Suprapubic skin (tissue), 4 donors: ENCODE data around the gene FPGS. TPM values are rescaled to one million over a fixed set of nuclear protein-coding genes. Genes with fewer than 3 reads are reported as not detected.

Experiments
- DNase-seq, 2 donors: peaks; one replicate each; pipeline ENCODE4 v3.0.0-alpha.2; 2019; ENCODE audit warnings: low spot score in 2 of 2
- H3K27ac ChIP-seq: fragments of 200-600 bp; sonication (generic); one replicate; pipeline ENCODE4 v1.5.1; 2019
- H3K27me3 ChIP-seq: fragments of 200-600 bp; sonication (generic); one replicate; pipeline ENCODE4 v1.5.1; 2019
- H3K36me3 ChIP-seq: fragments of 200-600 bp; sonication (generic); one replicate; pipeline ENCODE4 v1.5.1; 2019
- H3K4me1 ChIP-seq: fragments of 200-600 bp; sonication (generic); one replicate; pipeline ENCODE4 v1.5.1; 2019
- H3K4me3 ChIP-seq: fragments of 200-600 bp; sonication (generic); one replicate; pipeline ENCODE4 v1.5.1; 2019; ENCODE audit warnings: mild to moderate bottlenecking
- H3K9me3 ChIP-seq: fragments of 200-600 bp; sonication (generic); one replicate; pipeline ENCODE4 v1.5.1; 2019
- EP300 ChIP-seq: sonication (generic); formaldehyde crosslinking; IDR thresholded peaks from one replicate; pipeline ENCODE4 v1.6.1; 2017; ENCODE audit warnings: antibody characterized with exemption
- POLR2A ChIP-seq, 2 donors: fragments of 450-650 bp; IDR thresholded peaks; one replicate each; pipeline ENCODE4 v1.6.1; 2017; ENCODE audit warnings: antibody characterized with exemption in 2 of 2, mild to moderate bottlenecking in 2 of 2, moderate library complexity in 2 of 2
- POLR2AphosphoS5 ChIP-seq, 3 donors: sonication (generic); formaldehyde crosslinking; IDR thresholded peaks; one replicate each; pipeline ENCODE4 v1.6.1; 2017; ENCODE audit warnings: antibody characterized with exemption in 3 of 3
- WGBS: methylation state at CpG from one replicate; pipeline ENCODE4 v1.1.5; 2018; 5-methylcytosine and 5-hydroxymethylcytosine counted together
- total RNA-seq, 4 donors: library from RNA; depleted of rRNA; stranded (reverse); fragments of >200 nt; gene quantifications; one replicate each; pipeline ENCODE4 v1.1.0, GENCODE V29; 2016
- TF ChIP-seq, protein P1 (sequence below), 2 donors: fragments of 200-600 bp in 1 of 2; fragments of 450-650 bp in 1 of 2; sonication (generic) in 1 of 2; IDR thresholded peaks; one replicate each; pipeline ENCODE4 v1.5.1; 2016 to 2019; ENCODE audit warnings: antibody characterized with exemption in 2 of 2, mild to moderate bottlenecking in 1 of 2, moderate library complexity in 1 of 2

FPGS gene
- total RNA-seq, 4 donors from 2014 or later = 22.9 to 50.3 (median 28.3) TPM

DNA sequence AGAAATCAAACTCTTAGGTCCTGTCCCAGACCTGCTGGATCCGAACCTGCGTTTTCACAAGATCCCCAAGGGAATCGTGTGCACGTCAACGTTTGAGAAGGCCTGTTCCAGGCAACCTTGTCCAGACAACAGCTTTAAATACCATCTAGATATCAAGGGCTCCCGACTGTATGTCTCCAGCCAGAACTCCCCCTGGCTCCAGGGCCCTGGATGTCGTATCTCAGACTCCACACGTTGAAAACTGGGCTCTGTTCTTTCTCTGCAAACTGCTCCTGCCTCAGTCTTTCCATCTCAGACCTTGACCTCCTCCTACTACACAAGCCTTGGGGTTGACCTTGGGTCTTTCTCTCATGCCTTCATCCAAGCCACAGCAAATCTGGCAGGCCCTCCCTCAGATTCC lies 57.6 kb downstream of the FPGS start:
- no peaks in the 10 kb centered on the region for H3K27me3 ChIP-seq
- no peak overlapping the region for H3K27ac ChIP-seq
- H3K4me1 ChIP-seq = peaks cover 35% of the 10 kb centered on the region
- H3K4me3 ChIP-seq = no peak overlapping the region
- DNase-seq = no peak
- no peaks in the 10 kb centered on the region for H3K36me3 ChIP-seq
- TF ChIP-seq POLR2AphosphoS5 (IDR thresholded peaks at IDR 0.05) (no peak), EP300 (no peak), POLR2A (IDR thresholded peaks at IDR 0.05) (no peak)
- TF ChIP-seq, protein P1, sequence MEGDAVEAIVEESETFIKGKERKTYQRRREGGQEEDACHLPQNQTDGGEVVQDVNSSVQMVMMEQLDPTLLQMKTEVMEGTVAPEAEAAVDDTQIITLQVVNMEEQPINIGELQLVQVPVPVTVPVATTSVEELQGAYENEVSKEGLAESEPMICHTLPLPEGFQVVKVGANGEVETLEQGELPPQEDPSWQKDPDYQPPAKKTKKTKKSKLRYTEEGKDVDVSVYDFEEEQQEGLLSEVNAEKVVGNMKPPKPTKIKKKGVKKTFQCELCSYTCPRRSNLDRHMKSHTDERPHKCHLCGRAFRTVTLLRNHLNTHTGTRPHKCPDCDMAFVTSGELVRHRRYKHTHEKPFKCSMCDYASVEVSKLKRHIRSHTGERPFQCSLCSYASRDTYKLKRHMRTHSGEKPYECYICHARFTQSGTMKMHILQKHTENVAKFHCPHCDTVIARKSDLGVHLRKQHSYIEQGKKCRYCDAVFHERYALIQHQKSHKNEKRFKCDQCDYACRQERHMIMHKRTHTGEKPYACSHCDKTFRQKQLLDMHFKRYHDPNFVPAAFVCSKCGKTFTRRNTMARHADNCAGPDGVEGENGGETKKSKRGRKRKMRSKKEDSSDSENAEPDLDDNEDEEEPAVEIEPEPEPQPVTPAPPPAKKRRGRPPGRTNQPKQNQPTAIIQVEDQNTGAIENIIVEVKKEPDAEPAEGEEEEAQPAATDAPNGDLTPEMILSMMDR (IDR thresholded peaks at IDR 0.05) = no peak
- H3K9me3 ChIP-seq = no peaks in the 10 kb centered on the region
- 66% methylated on average over 8 of the region's 8 CpGs for WGBS

- Histone ChIP-seq H3K9me3 (no peaks in the 10 kb centered on the region), H3K27me3 (no peaks in the 10 kb centered on the region), H3K27ac (no peak overlapping the region), H3K36me3 (no peaks in the 10 kb centered on the region), H3K4me3 (no peak overlapping the region), H3K4me1 (peaks cover 35% of the 10 kb centered on the region)
- TF ChIP-seq POLR2A (IDR thresholded peaks at IDR 0.05) = no peak
- no peak for TF ChIP-seq EP300
- TF ChIP-seq, protein P1 (IDR thresholded peaks at IDR 0.05) = no peak
- no peak for TF ChIP-seq POLR2AphosphoS5 (IDR thresholded peaks at IDR 0.05)
- 94% methylated on average over 11 of the region's 11 CpGs for WGBS
- no peak for DNase-seq
Observed at GRCh38 chr9:127860779-127861178, 58.1 kb downstream of the FPGS start.

GRCh38 chr9:127862075-127863011 lies 59.7 kb downstream of the FPGS start:
- peak overlapping the region; percentile 10 for H3K27ac ChIP-seq

GRCh38 chr9:127863191-127863621 lies 60.5 kb downstream of the FPGS start:
- Histone ChIP-seq H3K4me1 (peaks cover 21% of the 10 kb centered on the region), H3K9me3 (no peaks in the 10 kb centered on the region), H3K27ac (no peak overlapping the region), H3K27me3 (no peaks in the 10 kb centered on the region), H3K4me3 (no peak overlapping the region), H3K36me3 (peaks cover 10% of the 10 kb centered on the region)
- TF ChIP-seq, protein P1 (IDR thresholded peaks at IDR 0.05) = no peak
- TF ChIP-seq POLR2AphosphoS5 (IDR thresholded peaks at IDR 0.05) (no peak), EP300 (no peak), POLR2A (IDR thresholded peaks at IDR 0.05) (no peak)
- no peak for DNase-seq
- WGBS = 85% methylated on average over 13 of the region's 13 CpGs

More at GRCh38 chr9:127862075-127863011, 59.7 kb downstream of the FPGS start:
- no peaks in the 10 kb centered on the region for H3K27me3 ChIP-seq
- H3K9me3 ChIP-seq = no peaks in the 10 kb centered on the region
- peak in 1 of 2 donors; percentile 80 for DNase-seq
- H3K4me1 ChIP-seq = peaks cover 29% of the 10 kb centered on the region
- 61% methylated on average over 22 of the region's 29 CpGs for WGBS
- TF ChIP-seq EP300 (no peak), POLR2AphosphoS5 (IDR thresholded peaks at IDR 0.05) (no peak), POLR2A (IDR thresholded peaks at IDR 0.05) (no peak)
- TF ChIP-seq, protein P1 (IDR thresholded peaks at IDR 0.05) = no peak
- peaks cover 1% of the 10 kb centered on the region for H3K36me3 ChIP-seq
- H3K4me3 ChIP-seq = no peak overlapping the region

Other genes with a start within 250 kb of the FPGS start
- 10 to 100 TPM; 18.4 to 28.2 (median 24.5) TPM for gene STXBP1, start 190.6 kb upstream of the FPGS start, total RNA-seq
- gene CFAP157, start 95.9 kb upstream of the FPGS start, total RNA-seq = under 1 TPM in 2 of 4 donors, not detected in 2; 0.24 to 0.57 TPM
- gene PTRH1, start 87.2 kb upstream of the FPGS start, total RNA-seq = 10 to 100 TPM in 3 of 4 donors, 1 to 10 TPM in 1; 7.4 to 58.4 (median 41.6) TPM
- under 1 TPM in 2 of 4 donors, not detected in 2; 0.16 to 0.21 TPM for gene TTC16, start 86.8 kb upstream of the FPGS start, total RNA-seq
- 10 to 100 TPM; 16.1 to 24.3 (median 19.3) TPM for gene TOR2A, start 67.6 kb upstream of the FPGS start, total RNA-seq
- gene SH2D3C, start 24.2 kb upstream of the FPGS start, total RNA-seq = 1 to 10 TPM; 3.4 to 8.9 (median 6.1) TPM
- 100 to 1,000 TPM in 1 of 4 donors, 10 to 100 TPM in 3; 57.2 to 119 (median 72.7) TPM for gene CDK9, start 16.8 kb upstream of the FPGS start, total RNA-seq
- gene ENG, start 51.8 kb downstream of the FPGS start, total RNA-seq = 10 to 100 TPM; 17.2 to 38.7 (median 31.2) TPM
- gene AK1, start 74.8 kb downstream of the FPGS start, total RNA-seq = 10 to 100 TPM; 22.6 to 36.0 (median 26.0) TPM
- 10 to 100 TPM; 41.6 to 50.5 (median 47.0) TPM for gene ST6GALNAC6, start 96.7 kb downstream of the FPGS start, total RNA-seq
- 10 to 100 TPM; 14.6 to 25.2 (median 20.2) TPM for gene ST6GALNAC4, start 114.2 kb downstream of the FPGS start, total RNA-seq
- 10 to 100 TPM in 1 of 4 donors, 1 to 10 TPM in 3; 5.8 to 14.7 (median 9.2) TPM for gene PIP5KL1, start 127.9 kb downstream of the FPGS start, total RNA-seq
- 10 to 100 TPM; 19.4 to 39.7 (median 30.6) TPM for gene DPM2, start 135.0 kb downstream of the FPGS start, total RNA-seq
- gene EEIG1, start 178.1 kb downstream of the FPGS start, total RNA-seq = 10 to 100 TPM; 43.1 to 85.8 (median 59.5) TPM